ENCODE results near the gene GLRX3. TPM values are rescaled to one million over a fixed set of nuclear protein-coding genes. Genes with fewer than 3 reads are reported as not detected.

Gene GLRX3
- total RNA-seq, 2 experiments from 2014 or later: 164 to 167 TPM

- POLR2A ChIA-PET: no interaction called here
- CTCF ChIA-PET: no interaction called here
Measured at GRCh38 chr10:130221456-130222375, 85.5 kb downstream of the GLRX3 start.

DNA sequence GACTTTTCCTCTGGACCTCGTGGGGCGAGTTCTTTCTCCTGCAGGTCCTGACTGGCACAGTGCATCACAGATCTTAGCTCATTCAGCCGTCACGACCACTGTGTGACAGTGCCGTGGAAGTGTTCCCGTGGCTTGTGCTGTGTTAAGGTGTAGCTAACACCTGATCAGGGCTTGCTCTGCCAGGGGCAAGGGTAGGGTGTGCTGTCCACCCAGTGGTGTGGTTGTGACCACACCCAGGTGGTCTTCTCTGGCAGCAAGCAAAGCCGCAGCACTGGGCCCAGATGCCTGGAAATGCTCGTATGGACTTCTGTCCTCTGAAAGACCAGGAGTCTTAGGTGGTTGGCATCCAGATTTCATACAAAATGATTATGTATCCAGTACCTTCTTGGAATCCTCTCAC lies 86.2 kb downstream of the GLRX3 start:
- POLR2A ChIA-PET: no interaction called here
- CTCF ChIA-PET: no interaction called here

- CTCF ChIA-PET: no interaction called here
- POLR2A ChIA-PET: no interaction called here
Measured at GRCh38 chr10:130224228-130224627, 88.0 kb downstream of the GLRX3 start.

- POLR2A ChIA-PET: no interaction called here
- CTCF ChIA-PET: no interaction called here
Measured at GRCh38 chr10:130226012-130226411, 89.8 kb downstream of the GLRX3 start.

- ChIA-PET POLR2A (no interaction called here), CTCF (no interaction called here)
Measured at GRCh38 chr10:130227883-130228282, 91.7 kb downstream of the GLRX3 start.

Other genes starting within 250 kb of the GLRX3 start
- gene EBF3, start 172.1 kb upstream of the GLRX3 start, total RNA-seq: not detected
- gene C10orf143, start 25.6 kb upstream of the GLRX3 start, total RNA-seq: 1 to 10 TPM; 4.0 to 5.0 TPM